GM18508 (cell line): ENCODE results near the gene BICRAL.
"Not testable (repeated sequence)": the region's sequence is repeated elsewhere in the genome, so short reads cannot be mapped to it uniquely, and the experiment has no call there.

Experiments used
- ATAC-seq: cut with Tn5 transposase; IDR thresholded peaks from one replicate; pipeline ENCODE4 v1.9.1; 2021; ENCODE audit warnings: moderate number of reproducible peaks; ENCODE audit not compliant: insufficient read depth, unreplicated experiment

The BICRAL gene

DNA sequence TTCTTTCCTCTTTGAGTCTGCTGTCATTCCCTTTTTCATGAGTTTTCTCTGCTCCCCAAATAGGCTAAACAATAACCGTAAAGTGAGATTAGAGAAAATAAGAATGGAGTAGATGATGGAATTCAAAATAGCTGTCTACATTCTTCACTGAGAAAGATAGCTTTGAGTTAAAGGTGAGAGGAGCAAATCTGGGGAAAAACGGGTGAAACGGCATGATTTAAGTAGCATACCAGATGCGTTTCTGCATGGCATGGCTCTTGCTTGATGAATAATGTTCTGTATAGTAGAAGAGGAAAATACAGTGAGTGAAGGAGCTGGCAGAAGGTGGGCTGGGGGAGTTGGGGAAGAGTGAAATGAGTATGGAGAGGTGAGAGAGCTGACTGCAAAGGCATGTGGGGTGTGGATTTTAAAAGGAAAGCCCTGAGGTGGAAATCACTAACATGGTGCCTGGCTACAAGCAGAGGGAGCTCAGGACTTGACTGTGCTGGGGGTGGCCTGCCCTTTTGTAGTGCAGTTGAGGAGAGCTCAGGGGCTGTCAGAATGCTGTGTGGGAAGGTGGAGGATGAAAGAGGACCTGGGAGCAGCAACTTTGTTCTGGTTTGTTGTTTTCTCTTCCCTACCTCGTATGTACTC lies 8.8 kb downstream of the BICRAL start:
- ATAC-seq: no peak

DNA sequence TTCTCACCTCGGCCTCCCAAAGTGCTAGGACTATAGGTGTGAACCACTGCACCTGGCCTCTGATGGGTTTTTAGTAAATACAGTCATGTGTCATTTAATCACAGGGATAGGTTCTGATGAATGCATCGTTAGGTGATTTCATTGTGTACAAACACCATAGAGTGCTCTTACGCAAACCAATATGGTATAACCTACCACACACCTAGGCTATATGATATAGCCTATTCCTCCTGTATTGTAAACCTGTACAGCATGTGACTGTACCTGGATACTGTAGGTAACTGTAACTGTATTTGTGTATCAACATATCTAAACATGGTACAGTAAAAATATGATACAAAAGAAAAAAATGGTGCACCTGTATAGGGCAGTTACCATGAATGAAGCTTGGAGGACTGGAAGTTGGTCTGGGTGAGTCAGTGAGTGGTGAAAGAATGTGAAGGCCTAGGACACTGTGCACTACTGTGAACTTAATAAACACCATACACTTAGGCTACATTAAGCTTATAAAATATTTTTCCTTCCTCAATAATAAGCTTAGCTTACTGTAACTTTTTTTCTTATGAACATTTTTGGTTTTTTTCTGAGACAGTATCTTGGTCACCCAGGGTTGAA lies 10.0 kb downstream of the BICRAL start:
- no peak for ATAC-seq

DNA sequence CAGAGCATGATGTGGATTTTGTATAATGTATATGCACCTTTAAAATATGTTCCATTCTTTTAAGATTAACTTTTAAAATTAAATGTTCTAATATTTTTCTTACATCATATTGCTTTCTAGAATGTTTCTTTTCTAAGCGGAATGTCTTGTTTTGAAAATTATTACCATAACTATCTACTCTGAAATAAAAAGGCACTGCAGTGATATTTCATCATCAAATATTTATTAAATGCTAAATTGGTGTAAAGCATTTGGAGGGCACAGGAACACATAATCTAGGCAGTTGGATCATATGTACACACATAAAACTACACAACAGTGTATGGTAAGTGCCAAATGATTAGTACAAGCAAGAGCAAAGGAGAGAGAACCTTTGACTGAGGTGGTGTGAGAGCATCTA lies 13.8 kb downstream of the BICRAL start:
- ATAC-seq: no peak

DNA sequence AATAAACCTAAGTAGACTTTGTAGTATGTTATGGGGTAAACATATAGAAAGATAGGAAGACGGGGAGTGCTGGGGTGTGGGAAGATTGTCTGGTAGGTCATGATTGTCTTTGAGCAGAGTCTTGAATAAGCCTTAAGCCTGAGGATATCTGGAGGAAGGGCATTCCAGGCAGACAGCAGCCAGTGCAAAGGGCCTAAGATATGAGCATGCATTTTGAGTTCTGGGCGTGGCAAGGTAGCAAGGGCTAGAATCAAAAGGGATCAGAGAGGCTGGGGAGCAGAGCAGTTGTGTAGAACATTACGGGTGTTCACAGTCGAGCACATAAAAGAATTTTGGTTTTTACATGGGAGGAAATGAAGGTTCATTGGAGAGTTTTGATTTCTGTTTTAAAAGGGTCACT lies 14.3 kb downstream of the BICRAL start:
- no peak for ATAC-seq

DNA sequence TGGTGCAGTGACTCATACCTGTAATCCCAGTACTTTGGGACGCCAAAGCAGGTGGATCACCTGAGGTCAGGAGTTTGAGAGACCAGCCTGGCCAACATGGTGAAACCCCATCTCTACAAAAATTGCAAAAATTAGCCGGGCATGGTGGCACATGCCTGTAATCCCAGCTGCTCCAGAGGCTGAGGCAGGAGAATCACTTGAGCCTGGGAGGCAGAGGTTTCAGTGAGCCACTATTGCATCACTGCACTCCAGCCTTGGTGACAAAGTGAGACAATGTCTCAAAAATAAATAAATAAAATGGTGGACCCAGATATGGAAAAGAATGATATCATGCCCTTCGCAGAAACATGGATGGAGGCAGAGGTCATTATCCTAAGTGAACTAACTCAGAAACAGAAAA lies 15.8 kb downstream of the BICRAL start:
- not testable (repeated sequence) for ATAC-seq

DNA sequence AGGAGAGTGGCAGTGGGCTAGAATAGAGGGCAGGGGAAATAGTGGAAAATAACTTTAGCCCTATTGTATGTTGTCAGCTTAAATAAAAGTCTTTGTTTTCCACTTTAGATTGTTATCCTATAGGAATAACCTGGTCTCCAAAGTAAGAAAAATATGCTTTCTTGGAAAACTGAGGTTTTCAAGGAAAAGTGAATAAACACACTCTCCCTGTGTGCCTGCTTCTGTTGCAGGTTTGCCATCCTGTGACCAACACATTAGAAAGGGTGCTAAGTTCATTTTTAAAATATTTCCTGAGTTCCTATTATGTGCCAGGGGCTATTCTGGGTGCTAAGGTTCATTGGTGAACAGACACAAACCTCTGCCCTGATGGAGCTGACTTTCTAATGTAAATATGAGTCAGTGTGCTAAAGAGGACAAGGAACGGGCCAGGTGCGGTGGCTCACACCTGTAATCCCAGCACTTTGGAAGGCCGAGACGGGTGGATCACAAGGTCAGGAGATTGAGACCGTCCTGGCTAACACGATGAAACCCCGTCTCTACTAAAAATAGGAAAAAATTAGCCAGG lies 23.5 kb downstream of the BICRAL start:
- no peak for ATAC-seq

DNA sequence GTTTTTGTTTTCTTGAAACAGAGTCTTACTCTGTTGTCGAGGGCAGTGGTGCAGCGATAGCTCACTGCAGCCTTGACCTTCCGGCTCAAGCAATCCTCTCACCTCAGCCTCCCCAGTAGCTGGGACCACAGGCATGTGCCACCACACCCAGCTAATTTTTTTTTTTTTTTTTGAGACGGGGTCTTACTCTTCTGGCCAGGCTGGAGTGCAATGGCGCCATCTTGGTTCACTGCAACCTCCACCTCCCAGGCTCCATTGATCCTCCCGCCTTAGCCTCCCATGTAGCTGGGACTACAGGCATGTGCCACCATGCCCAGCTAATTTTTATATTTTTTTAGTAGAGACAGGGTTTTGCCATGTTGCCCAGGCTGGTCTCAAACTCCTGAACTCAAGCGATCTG lies 24.5 kb downstream of the BICRAL start:
- not testable (repeated sequence) for ATAC-seq

DNA sequence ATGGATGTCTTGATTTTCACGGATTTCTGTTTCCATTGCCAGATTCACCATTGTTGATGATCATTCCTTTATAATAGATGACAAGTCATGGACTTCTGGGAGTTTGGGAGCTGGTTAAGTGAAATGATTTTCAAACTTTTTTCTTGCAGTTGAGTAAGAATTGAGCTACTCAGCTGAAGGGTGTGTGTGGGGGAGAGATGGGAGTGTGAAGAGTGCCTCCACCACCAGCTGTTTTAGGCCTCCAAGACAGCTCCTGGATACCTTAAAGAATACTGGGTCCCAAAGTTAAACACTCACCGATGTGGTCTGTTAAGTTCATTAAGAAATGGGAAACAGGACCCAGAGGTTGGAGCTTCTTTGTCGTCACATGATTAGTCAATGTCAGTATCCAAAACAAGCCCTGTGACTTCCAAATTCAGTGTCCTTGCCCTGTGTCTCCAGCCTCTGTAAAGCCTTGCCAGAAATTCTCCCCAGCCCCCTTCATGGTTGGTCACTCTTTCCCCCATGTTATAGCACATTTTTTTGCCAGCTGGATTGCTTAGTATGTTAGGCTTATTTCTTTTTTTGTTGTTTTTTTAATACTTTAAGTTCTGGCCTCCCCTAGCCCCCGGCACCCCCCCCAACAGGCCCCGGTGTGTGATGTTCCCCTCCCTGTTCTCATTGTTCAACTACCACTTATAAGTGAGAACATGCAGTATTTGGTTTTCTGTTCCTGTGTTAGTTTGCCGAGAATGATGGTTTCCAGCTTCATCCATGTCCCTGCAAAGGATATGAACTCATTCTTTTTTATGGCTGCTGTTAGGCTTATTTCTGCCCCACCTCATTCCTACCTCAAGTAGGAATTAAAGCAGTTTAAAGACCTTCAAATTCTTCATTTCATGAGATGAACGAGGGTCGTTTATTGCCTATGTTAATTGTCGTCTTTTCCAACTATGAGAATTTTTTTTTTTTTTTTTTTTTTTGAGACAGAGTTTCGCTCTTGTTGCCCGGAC lies 26.9 kb downstream of the BICRAL start:
- ATAC-seq: no peak

DNA sequence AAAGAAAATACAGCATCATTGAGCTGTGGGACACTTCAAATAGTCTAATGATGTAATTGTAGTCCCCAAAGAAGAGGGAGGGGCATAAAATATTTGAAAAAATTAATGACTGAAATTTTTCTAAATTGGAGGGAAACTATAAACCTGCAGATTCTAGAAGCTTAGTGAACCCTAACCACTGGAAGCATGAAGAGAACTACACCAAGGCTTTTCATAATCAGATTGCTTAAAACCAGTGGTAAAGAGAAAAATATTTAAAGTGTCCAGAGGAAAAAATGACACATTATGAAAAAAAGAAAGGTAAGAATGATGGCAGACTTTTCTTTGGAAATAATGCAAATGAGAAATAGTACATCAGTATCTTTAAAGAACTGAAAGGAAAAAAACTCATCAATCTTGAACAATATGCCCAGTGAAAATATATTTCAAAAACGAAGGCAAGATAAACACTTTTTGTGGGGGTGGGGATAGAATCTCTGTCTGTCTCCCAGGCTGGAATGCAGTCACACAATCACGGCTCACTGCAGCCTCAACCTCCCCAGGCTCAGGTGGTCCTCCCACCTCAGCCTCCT lies 31.3 kb downstream of the BICRAL start:
- ATAC-seq: no peak

DNA sequence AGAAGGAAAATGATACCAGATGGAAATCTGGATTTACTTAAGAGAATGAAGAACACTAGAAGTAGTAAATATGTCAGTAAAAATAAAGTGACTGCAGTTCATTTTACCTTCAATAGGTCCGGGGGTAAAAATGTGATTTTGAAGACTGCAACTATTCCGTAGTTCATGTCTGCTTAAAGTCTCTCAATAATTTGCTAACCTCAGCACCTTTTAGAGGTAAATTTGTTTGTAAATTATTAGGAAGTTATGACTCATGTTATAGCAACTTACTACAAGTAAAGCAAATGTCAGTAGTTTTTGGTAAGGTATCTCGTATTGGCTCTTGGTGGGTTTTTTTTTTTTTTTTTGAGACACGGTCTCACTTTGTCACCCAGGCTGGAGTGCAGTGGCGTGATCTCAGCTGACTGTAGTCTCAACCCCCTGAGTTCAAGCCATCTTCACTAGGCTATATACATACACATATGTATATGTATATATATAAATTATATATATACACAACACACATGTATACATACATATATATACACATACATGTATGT lies 32.1 kb downstream of the BICRAL start:
- no peak for ATAC-seq

DNA sequence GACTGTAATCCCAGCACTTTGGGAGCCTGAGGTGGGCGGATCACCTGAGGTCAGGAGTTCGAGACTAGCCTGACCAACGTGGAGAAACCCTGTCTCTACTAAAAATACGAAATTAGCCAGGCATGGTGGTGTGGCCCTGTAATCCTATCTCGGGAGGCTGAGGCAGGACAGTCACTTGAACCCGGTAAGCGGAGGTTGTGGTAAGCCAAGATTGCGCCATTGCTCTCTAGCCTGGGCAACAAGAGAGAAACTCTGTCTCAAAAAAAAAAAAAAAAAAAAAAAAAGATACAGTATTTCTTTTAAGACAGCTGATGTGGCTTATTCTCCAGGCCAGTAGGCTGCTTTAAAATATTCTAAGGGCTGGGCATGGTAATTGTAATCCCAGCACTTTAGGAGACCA lies 33.9 kb downstream of the BICRAL start:
- ATAC-seq: not testable (repeated sequence)

DNA sequence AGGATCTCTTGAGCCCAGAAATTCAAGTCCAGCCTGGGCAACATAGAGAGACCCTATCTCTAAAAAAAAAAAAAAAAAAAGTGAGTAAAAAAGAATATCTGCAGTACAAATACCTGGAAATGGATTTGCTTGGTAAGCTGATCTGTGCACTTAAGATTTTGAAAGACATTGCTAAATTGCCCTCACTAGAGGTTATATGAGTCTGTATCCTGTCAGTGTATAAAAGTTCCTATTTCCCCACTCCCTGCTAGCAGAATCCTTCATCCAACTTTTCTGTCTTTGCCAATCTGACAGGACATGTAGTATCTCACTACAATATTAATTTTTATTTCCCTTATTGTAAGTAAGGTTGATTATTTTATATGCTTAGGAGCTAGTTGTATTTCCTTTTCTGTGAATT lies 36.1 kb downstream of the BICRAL start:
- ATAC-seq: no peak

DNA sequence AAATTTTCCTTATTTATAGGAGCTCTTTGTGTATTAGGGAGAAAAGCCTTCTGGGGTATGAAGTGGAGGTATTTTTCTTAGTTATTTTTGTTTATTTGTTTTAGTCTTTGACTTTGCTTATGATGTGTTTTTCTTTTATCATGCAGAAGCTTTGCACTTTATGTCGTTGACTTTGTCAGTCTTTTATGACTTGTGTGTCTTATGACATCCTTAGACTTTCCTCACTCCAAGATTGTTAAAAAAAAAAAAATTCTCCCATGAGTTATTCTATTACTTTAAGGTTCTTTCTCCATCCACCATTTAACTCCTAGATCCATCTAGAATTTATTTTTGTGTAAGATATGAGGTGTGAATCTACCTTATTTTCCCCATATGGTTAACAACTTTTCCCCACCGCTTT lies 36.6 kb downstream of the BICRAL start:
- no peak for ATAC-seq

DNA sequence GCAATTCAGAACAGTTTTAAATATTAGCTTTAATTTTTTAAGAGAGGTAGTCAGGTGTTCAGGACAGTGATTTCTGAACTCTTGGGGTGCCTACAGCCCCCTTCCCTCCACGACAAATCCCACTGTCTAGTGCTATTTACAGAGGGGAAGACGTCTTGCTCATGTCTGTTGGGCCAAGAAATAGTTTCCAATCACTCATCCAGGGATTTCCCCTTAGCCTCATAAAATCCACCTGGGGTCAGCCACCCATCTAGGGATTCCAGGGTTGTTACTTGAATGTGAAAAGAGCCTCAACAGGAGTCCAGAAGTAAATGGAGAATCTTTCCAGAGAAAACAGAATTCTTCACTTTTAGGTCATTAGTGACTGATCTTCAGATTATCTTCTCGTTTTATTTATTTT lies 37.0 kb downstream of the BICRAL start:
- no peak for ATAC-seq

DNA sequence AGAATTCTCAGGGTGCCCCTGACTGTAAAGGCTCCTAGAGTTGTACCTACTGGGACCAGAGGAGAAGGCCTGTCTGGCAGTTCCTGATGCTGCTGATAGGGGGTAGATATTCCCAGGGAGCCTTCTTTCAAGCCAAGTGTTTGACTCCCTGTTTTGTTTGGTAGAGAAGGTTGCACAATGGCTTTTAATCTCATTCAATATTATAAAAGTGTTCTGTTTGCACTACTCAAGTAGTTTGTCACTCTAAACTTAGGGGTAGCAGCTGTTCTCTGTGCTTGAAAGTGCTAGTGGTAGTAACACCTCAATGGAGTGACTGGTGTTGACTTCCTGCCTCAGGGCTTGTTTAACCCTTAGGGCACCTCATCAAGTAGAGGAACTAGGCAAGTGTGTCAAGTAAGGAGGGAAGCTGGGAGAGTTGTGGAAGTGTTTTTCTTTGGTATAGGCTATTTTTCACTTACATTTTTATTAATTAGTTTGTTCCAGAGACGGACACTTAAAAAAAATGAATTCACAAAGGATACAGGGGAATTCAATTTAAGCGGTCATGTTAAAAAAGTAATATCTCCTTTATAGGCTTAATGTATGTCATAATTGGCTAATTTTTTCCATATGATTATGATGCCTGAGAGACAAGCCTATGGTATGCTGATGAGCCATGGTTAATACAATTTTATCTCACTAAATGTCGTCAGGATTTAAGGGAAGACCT lies 38.1 kb downstream of the BICRAL start:
- no peak for ATAC-seq

DNA sequence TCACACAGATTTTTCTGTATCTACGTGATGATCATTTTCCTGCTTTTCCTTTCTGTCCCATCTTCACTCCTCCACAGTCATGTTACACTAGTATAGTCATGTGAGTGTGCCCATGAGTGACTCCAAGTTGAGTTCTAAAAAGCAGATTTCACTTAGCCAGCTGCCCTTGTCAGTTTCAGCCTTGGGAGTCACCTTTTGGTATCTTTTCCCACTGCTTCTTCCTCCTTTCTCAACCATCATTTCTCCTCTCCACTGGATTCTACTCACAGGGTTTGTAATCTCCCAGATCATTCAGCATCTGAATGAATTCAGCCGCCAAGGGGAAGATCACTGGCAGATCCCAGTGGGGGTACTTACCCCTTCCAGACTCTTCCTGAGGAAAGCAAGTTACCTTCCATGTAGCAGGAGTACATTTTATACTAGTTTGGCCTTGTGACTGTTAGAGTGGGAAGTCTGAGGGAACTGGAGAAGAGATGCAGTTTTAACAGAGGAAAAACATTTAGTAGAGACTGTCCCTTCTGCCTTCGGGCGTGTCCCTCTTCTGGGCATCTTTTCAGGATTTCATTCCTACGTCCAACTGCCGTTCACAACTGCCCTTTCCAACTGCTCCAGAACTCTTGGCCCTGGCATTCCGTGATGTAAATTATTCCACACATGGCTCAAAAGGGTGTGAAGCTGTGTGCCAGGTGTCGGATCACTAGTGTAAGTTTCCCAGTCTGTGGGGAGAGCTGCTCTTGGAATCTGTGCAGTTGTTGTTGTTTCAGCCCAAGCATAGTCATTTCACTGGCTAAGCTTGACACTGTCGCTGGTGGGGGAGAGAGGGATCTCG lies 38.9 kb downstream of the BICRAL start:
- no peak for ATAC-seq

DNA sequence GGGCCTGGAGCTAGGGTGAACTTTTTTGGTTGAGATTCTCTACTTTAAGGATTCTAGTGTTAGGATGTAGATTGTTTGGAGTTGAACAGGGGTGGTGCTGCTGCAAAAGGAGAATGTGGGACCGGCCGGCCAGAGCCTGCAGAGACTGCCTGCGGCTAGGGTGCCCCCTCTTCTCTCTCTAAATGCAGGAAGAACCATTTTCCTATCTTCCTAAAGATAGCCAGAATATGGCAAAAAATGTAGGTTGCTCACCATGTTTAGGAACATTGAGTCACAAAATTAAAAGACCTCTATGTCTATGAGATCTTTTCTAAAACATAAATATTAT lies 39.5 kb downstream of the BICRAL start:
- no peak for ATAC-seq

DNA sequence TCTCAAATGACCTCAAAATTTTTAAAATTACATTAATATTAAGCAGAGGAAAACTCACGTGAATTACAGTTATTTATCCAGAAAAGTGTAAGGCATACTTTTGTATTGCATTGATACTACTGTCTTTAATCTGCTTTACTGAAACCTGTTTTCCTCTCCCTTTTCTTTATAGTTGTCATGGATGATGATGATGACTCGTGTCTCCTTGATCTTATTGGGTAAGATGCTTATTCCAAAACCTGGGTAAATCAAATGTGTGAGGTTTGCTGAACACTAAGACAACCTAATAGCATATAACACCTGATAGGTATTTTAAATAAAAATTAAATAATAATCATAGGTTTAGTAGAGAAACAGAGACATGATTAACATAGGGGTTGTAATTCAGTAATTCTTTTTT lies 40.0 kb downstream of the BICRAL start:
- no peak for ATAC-seq

DNA sequence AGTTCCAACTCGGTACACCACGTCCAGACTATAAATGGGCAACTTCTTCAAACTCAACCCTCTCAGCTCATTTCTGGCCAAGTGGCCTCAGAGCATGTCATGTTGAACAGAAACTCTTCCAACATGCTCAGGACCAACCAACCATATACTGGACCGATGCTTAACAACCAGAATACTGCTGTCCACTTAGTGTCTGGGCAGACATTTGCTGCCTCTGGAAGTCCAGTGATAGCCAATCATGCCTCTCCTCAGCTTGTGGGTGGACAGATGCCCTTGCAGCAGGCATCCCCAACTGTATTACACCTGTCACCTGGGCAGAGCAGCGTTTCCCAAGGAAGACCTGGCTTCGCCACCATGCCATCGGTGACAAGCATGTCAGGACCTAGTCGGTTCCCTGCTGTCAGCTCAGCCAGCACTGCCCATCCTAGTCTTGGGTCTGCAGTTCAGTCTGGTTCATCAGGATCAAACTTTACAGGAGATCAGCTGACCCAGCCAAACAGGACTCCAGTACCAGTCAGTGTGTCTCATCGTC lies 47.8 kb downstream of the BICRAL start:
- ATAC-seq: no peak
